Lung (tissue), 12 donors: ENCODE measurements around the gene IDNK. TPM values are rescaled to one million over a fixed set of nuclear protein-coding genes. Genes with fewer than 3 reads are reported as not detected.

ENCODE experiments used
- ATAC-seq: fragments of 200-7000 bp; cut with Tn5 transposase; one replicate; pipeline ENCODE4 v1.9.1; 2020; ENCODE audit warnings: moderate number of reproducible peaks; ENCODE audit not compliant: insufficient read depth, low FRiP score
- DNase-seq, 3 donors: peaks; one replicate each; pipeline ENCODE4 v3.0.0-alpha.2; 2013 to 2017
- H3K27ac ChIP-seq, 2 donors: one replicate each; pipeline ENCODE4 v1.5.1; 2013; ENCODE audit warnings: mild to moderate bottlenecking in 2 of 2, moderate library complexity in 2 of 2, control low read depth in 1 of 2, inconsistent platforms in 1 of 2, low read depth in 1 of 2, low read length in 1 of 2
- H3K27me3 ChIP-seq, 3 donors: one replicate each; pipeline ENCODE4 v1.5.1; 2013; ENCODE audit warnings: low read length in 2 of 3; ENCODE audit not compliant: control insufficient read depth in 3 of 3, insufficient read depth in 3 of 3
- H3K36me3 ChIP-seq, 4 donors: one replicate each; pipeline ENCODE4 v1.5.1; 2013; ENCODE audit warnings: low read length in 4 of 4, mild to moderate bottlenecking in 1 of 4, moderate library complexity in 1 of 4; ENCODE audit not compliant: control insufficient read depth in 4 of 4, insufficient read depth in 4 of 4
- H3K4me1 ChIP-seq, 5 donors: one replicate each; pipeline ENCODE4 v1.5.1; 2013; ENCODE audit warnings: low read length in 5 of 5, mild to moderate bottlenecking in 2 of 5, moderate library complexity in 1 of 5; ENCODE audit not compliant: control insufficient read depth in 5 of 5, insufficient read depth in 5 of 5
- H3K4me3 ChIP-seq: one replicate; pipeline ENCODE4 v1.5.1; 2013; ENCODE audit warnings: mild to moderate bottlenecking, control low read depth, moderate library complexity
- H3K9ac ChIP-seq, 2 donors: one replicate each; pipeline ENCODE4 v1.5.1; 2013; ENCODE audit warnings: low read length in 2 of 2, control low read depth in 1 of 2; ENCODE audit not compliant: insufficient read depth in 1 of 2
- H3K9me3 ChIP-seq, 4 donors: one replicate each; pipeline ENCODE4 v1.5.1; 2013; ENCODE audit warnings: low read length in 3 of 4, mild to moderate bottlenecking in 1 of 4, moderate library complexity in 1 of 4; ENCODE audit not compliant: control insufficient read depth in 4 of 4, insufficient read depth in 3 of 4
- CTCF ChIP-seq: IDR thresholded peaks from 2 replicates; pipeline ENCODE4 v1.5.1; 2012; ENCODE audit warnings: mild to moderate bottlenecking; ENCODE audit errors: control extremely low read depth, extremely low read depth
- WGBS, 2 donors: extraction: QIAGEN DNeasy Blood & Tissue Kit; methylation state at CpG; one replicate each; pipeline ENCODE4 v1.1.7; 2013; 5-methylcytosine and 5-hydroxymethylcytosine counted together
- polyA plus RNA-seq, 2 donors: library from polyadenylated mRNA; stranded (reverse); fragments of 200-250 nt; gene quantifications; one replicate each; pipeline ENCODE4 v1.2.1, GENCODE V29; 2013
- total RNA-seq, 2 donors: library from RNA; depleted of rRNA in 1 of 2; stranded (reverse); fragments of >200 nt in 1 of 2; gene quantifications; one replicate each; pipeline ENCODE4 v1.2.1, GENCODE V29; 2014 to 2021
- donor health status: control.
- donor health status: control.
- donor health status: Bipolar disorder and iron deficiency.
- donor health status: healthy.
- donor health status: DM: yes; HTN: yes; CAD: no.

IDNK gene
- total and polyA plus RNA-seq, 4 donors: 5.7 to 9.3 (median 5.8) TPM

- H3K4me3 ChIP-seq: no peak overlapping the region
- peak; percentile 53 to 71 (median 56) for DNase-seq
- H3K27me3 ChIP-seq: no peaks in the 10 kb centered on the region
- TF ChIP-seq CTCF: peak; percentile 29
- no peaks in the 10 kb centered on the region for H3K36me3 ChIP-seq
- H3K27ac ChIP-seq: no peak overlapping the region
- ATAC-seq: no peak
- no peaks in the 10 kb centered on the region for H3K9me3 ChIP-seq
- H3K4me1 ChIP-seq: no peaks in the 10 kb centered on the region
- WGBS, 2 donors: 70 to 73% methylated on average over 6 of the region's 6 CpGs
- H3K9ac ChIP-seq: no peak overlapping the region
These were observed 39.6 kb upstream of the IDNK start for GRCh38 chr9:83583151-83584014.

GRCh38 chr9:83584995-83585394, 37.9 kb upstream of the IDNK start:
- no peak overlapping the region for H3K4me3 ChIP-seq
- H3K36me3 ChIP-seq: no peaks in the 10 kb centered on the region
- 89 to 93% methylated on average over 4 of the region's 4 CpGs for WGBS, 2 donors
- no peaks in the 10 kb centered on the region for H3K4me1 ChIP-seq
- TF ChIP-seq CTCF: no peak
- no peaks in the 10 kb centered on the region for H3K27me3 ChIP-seq
- ATAC-seq (no peak), DNase-seq (no peak)
- H3K27ac ChIP-seq: no peak overlapping the region
- no peak overlapping the region for H3K9ac ChIP-seq
- H3K9me3 ChIP-seq: no peaks in the 10 kb centered on the region

GRCh38 chr9:83588256-83588655, 34.7 kb upstream of the IDNK start:
- Histone ChIP-seq H3K4me3 (no peak overlapping the region), H3K36me3 (no peaks in the 10 kb centered on the region), H3K4me1 (no peaks in the 10 kb centered on the region), H3K9me3 (no peaks in the 10 kb centered on the region), H3K27ac (no peak overlapping the region), H3K27me3 (no peaks in the 10 kb centered on the region), H3K9ac (no peak overlapping the region)
- TF ChIP-seq CTCF: no peak
- 55 to 80% methylated on average over 1 of the region's 1 CpG for WGBS, 2 donors
- ATAC-seq (no peak), DNase-seq (no peak)
